NCI-H82 treated with DMSO at 0.1 percent for 48 hours (cell line): ENCODE data around the gene CYP4F22.
A peak's percentile ranks its signal among the peaks of the same experiment; 100 is the strongest.
"Not testable (repeated sequence)": the region's sequence is repeated elsewhere in the genome, so short reads cannot be mapped to it uniquely, and the experiment has no call there.

Experiments
- DNase-seq: peaks from one replicate; lab custom pipeline; 2025; ENCODE audit not compliant: unreplicated experiment; lab: John Stamatoyannopoulos, UW

Gene CYP4F22

DNA sequence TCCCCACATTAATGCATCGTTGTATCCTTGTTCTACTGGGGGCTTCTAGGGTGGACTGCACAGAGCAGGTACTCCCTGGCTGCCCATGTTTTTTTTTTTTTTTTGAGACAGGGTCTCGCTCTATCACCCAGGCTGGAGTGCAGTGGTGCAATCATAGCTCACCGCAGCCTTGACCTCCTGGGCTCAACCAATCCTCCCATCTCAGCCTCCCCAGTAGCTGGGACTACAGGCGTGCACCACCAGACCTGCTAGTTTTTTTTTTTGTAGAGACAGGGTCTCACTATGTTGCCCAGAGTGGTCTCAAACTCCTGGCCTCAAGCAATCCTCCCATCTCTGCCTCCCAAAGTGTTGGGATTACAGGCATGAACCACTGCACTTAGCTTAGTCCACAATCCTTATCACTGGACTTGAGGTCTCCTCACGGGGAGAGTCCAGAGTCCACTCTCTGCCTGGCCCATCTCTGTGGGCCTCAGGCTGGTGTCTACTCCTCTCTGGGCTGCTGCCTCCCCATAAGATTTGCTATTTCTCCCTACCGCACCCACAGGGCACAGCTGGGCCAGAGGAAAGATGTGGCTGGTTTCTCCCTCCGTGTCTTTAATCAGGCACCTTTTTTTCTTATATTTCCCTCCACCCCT, 56.3 kb downstream of the CYP4F22 start:
- no peak for DNase-seq

- no peak for DNase-seq
Measured at GRCh38 chr19:15570420-15570819, 62.1 kb downstream of the CYP4F22 start.

- no peak for DNase-seq
Measured at GRCh38 chr19:15575406-15575805, 67.1 kb downstream of the CYP4F22 start.

GRCh38 chr19:15576526-15577156, 68.3 kb downstream of the CYP4F22 start:
- no peak for DNase-seq

- DNase-seq: no peak
Measured at GRCh38 chr19:15577184-15577771, 69.0 kb downstream of the CYP4F22 start.

DNA sequence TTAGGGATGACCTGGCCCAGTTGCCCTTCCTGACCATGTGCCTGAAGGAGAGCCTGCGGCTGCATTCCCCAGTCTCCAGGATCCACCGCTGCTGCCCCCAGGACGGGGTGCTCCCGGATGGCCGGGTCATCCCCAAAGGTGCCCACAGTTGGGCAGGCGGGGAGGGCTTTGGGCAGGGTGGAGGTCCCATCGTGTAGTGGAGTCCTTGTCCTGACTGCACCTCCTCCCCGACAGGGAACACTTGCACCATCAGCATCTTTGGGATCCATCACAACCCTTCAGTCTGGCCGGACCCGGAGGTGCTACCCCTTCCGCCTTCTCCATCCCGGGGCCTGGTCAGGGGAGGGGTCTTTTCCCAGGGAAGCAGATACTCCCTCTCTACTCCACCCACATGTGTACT, 75.0 kb downstream of the CYP4F22 start:
- no peak for DNase-seq

- no peak for DNase-seq
Measured at GRCh38 chr19:15584095-15584494, 75.8 kb downstream of the CYP4F22 start.

GRCh38 chr19:15584541-15585115, 76.3 kb downstream of the CYP4F22 start:
- DNase-seq: peak; percentile 23

GRCh38 chr19:15587663-15588062, 79.3 kb downstream of the CYP4F22 start:
- DNase-seq: no peak

DNA sequence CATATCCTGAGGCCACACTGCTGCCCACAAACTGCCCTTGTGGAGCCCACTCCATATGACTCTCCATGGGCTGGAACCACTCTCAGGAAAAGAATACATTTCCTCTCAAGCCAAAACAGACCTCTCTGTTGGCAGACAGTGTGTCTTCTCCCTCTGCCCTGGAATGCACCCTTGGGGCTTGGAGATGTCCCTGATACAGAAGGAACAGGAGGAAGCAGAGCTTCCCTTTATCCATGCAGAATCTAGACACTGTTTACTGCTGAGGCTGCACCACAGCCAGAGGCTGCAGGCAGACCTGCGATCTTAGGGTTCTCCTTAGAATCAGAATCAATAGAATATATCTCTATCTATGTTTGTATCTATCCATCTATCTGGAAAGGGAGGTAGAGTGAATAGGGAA, 79.9 kb downstream of the CYP4F22 start:
- DNase-seq: no peak

GRCh38 chr19:15589760-15590451, 81.6 kb downstream of the CYP4F22 start:
- no peak for DNase-seq

- no peak for DNase-seq
Measured at GRCh38 chr19:15591796-15592195, 83.5 kb downstream of the CYP4F22 start.

- not testable (repeated sequence) for DNase-seq
Measured at GRCh38 chr19:15592506-15592905, 84.2 kb downstream of the CYP4F22 start.

GRCh38 chr19:15593766-15594165, 85.4 kb downstream of the CYP4F22 start:
- not testable (repeated sequence) for DNase-seq

DNA sequence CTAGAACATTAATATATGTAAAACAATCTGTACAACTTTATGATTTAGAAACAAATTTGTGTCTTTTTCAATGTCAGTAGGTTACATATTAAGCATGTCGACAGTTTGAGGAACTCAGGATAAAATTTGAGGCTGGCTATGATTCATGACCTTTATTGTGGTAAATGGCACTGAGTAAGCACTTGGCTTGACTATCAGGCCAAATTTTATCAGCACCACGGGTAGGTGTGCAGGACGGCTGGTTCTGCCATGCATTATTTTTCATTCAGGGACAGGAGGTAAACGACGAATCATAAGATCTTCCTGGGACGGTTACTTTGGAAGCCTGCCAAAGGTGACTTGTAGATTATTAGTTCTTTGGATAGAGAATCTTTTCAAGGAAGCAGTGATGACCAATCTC, 86.7 kb downstream of the CYP4F22 start:
- DNase-seq: no peak
